Measurements from ENCODE around the gene G6PD.
"Not testable (repeated sequence)": the region's sequence is repeated elsewhere in the genome, so short reads cannot be mapped to it uniquely, and the experiment has no call there.

The G6PD gene

GRCh38 chrX:154542723-154543424 is 3.8 kb downstream of the G6PD start:
- no peak for DNase-seq (ENCODE audit: low read depth)
- no peak overlapping the region for H3K4me3 ChIP-seq (ENCODE audit: control insufficient read depth, low read depth, low read length)
- TF ChIP-seq, protein P1, sequence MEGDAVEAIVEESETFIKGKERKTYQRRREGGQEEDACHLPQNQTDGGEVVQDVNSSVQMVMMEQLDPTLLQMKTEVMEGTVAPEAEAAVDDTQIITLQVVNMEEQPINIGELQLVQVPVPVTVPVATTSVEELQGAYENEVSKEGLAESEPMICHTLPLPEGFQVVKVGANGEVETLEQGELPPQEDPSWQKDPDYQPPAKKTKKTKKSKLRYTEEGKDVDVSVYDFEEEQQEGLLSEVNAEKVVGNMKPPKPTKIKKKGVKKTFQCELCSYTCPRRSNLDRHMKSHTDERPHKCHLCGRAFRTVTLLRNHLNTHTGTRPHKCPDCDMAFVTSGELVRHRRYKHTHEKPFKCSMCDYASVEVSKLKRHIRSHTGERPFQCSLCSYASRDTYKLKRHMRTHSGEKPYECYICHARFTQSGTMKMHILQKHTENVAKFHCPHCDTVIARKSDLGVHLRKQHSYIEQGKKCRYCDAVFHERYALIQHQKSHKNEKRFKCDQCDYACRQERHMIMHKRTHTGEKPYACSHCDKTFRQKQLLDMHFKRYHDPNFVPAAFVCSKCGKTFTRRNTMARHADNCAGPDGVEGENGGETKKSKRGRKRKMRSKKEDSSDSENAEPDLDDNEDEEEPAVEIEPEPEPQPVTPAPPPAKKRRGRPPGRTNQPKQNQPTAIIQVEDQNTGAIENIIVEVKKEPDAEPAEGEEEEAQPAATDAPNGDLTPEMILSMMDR (IDR thresholded peaks at IDR 0.05; ENCODE audit: control insufficient read depth, insufficient read depth, low read depth, low read length, missing control alignments), result no peak

DNA sequence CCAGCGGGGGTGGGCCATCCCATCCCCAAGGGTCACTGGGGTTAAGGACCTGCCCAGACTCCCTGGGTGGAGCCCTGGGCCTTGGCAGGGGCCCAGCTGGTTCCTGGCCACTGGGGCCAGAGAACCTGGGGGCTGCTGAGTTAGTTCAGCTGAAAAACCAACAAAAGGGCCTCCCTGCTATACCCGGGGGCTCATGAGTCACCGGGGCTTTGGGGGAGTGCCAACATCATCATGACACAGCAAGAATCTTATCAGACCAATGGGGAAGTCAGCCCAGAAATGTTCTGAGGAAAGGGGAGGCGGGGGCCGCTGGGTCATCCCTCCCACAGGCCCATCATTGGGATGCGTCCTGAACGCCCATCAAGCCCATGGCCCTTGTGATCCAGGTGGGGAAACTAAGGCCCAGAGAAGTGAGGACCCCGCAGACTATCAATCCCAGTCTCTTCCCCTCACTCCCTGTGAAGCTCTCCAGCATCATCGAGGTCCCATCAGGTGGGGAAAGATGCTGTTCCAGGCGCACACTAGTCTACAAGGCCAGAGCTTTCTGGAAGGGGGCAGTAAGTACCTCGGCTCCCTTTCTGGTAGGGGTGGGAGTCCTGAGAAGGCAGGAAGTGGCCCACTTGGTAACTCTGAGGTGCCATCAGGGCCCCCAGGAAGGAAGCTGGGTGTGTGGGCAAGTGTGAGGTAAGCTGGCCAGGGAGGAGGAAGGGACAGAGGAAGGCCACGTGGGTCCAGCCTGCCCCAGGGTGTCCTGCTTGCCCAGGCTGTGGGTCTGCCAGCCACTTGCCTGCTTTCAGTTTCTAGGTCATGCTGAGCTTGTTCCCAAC is 4.5 kb downstream of the G6PD start:
- TF ChIP-seq, protein P1 (IDR thresholded peaks at IDR 0.05; ENCODE audit: control insufficient read depth, insufficient read depth, low read depth, low read length, missing control alignments), result no peak
- H3K4me3 ChIP-seq (ENCODE audit: control insufficient read depth, low read depth, low read length), result no peak overlapping the region
- DNase-seq (ENCODE audit: low read depth), result peak; percentile 76

DNA sequence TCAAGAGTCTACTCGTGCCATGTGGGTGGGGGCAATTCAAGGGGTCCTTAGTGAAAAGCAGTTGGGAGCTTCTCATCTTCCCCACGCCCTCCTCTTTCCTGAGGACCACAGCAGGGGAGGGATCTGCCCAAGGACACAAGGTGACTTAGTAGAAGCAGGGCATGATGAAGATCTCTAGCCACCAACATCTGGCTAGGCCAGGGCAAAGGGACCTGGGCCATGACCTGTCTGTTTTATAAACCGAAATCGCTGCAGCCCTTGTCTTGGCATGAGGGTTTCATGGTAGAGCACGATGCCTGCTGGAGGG is 5.1 kb downstream of the G6PD start:
- no peak overlapping the region for H3K4me3 ChIP-seq (ENCODE audit: control insufficient read depth, low read depth, low read length)
- TF ChIP-seq, protein P1 (IDR thresholded peaks at IDR 0.05; ENCODE audit: control insufficient read depth, insufficient read depth, low read depth, low read length, missing control alignments), result no peak
- no peak for DNase-seq (ENCODE audit: low read depth)

GRCh38 chrX:154540897-154541535 is 5.6 kb downstream of the G6PD start:
- TF ChIP-seq, protein P1 (IDR thresholded peaks at IDR 0.05; ENCODE audit: control insufficient read depth, insufficient read depth, low read depth, low read length, missing control alignments), result no peak
- DNase-seq (ENCODE audit: low read depth), result no peak
- no peak overlapping the region for H3K4me3 ChIP-seq (ENCODE audit: control insufficient read depth, low read depth, low read length)

DNA sequence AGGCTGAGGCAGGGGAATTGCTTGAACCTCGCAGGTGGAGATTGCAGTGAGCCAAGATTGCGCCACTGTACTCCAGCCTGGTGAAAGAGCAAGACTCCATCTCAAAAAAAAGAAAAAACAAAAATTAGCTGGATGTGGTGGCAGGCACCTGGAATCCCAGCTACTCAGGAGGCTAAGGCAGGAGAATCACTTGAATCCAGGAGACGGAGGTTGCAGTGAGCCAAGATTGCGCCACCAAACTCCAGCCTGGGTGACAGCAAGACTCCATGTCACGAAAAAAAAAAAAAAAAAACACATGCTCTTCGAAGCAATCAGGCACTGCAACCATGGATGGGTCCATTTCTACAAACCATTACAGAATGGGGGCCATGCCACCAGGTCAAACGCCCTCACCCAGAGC is 6.3 kb downstream of the G6PD start:
- not testable (repeated sequence) for DNase-seq (ENCODE audit: low read depth); H3K4me3 ChIP-seq (ENCODE audit: control insufficient read depth, low read depth, low read length)

DNA sequence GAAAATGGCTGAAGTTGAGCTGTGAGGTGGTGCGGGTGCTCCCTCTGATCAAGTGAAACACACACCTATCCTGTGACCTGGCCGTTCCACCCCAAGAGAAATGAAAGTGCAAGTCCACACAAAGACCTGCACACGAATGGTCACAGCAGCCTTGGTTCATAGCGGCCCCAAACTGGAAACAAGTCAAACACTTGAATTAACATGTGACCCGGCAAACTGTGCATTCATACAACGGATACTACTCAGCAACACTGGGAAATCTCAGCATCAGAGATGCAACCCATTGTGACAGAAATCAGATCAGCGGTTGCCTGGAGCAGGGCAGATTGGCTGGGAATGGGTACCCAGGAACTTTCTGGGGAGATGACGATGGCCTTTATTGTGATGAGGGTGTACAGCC is 7.6 kb downstream of the G6PD start:
- H3K4me3 ChIP-seq (ENCODE audit: control insufficient read depth, low read depth, low read length), result no peak overlapping the region
- no peak for DNase-seq (ENCODE audit: low read depth)
- TF ChIP-seq, protein P1 (IDR thresholded peaks at IDR 0.05; ENCODE audit: control insufficient read depth, insufficient read depth, low read depth, low read length, missing control alignments), result no peak

- TF ChIP-seq, protein P1 (IDR thresholded peaks at IDR 0.05; ENCODE audit: control insufficient read depth, insufficient read depth, low read depth, low read length, missing control alignments), result no peak
- H3K4me3 ChIP-seq (ENCODE audit: control insufficient read depth, low read depth, low read length), result no peak overlapping the region
- no peak for DNase-seq (ENCODE audit: low read depth)
Measured at GRCh38 chrX:154535892-154536291, 10.8 kb downstream of the G6PD start.
